Measurements from ENCODE around the gene ATG9B. TPM values are rescaled to one million over a fixed set of nuclear protein-coding genes. Genes with fewer than 3 reads are reported as not detected.

Gene ATG9B
- polyA plus RNA-seq, 2 of the 4 experiments (the other 2 are of a cell fraction): 0.06 to 0.23 TPM

DNA sequence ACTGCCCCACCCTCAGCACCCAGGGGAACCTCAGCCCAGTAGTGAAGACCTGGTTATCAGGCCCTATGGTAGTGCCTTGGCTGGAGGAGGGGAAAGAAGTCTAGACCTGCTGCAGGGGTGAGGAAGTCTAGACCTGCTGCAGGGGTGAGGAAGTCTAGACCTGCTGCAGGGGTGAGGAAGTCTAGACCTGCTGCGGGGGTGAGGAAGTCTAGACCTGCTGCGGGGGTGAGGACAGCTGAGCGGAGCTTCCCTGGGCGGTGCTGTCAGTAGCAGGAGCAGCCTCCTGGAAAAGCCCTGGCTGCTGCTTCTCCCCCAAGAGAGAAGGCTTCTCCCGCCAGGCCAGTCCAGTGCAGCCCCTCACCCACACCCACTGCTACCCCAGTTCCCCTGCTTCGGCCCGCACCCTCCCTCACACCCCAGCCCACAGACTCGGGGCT, 27.2 kb downstream of the ATG9B start:
- ChIA-PET CTCF (interaction anchor here (1.0 to 2.0 kb wide), 5 partner anchors 8 to 98 kb away, joined by 3 to 11 read pairs (median 5); no protein-coding TSS in a partner anchor), POLR2A (no interaction called here)
- no peak overlapping the region for H3K4me3 ChIP-seq
- H3K4me1 ChIP-seq: no peaks in the 10 kb centered on the region
- no peak overlapping the region for H3K4me2 ChIP-seq
- TF ChIP-seq POLR2A (IDR thresholded peaks at IDR 0.05; ENCODE audit: low read length): no peak
- TF ChIP-seq ZC3H11A (IDR thresholded peaks at IDR 0.05): no peak
- no peak for TF ChIP-seq SREBF2 (IDR thresholded peaks at IDR 0.05)
- no peak for TF ChIP-seq ZFP36 (IDR thresholded peaks at IDR 0.05; ENCODE audit: borderline replicate concordance, partially characterized antibody)
- TF ChIP-seq HOXA7 (CRISPR knock-in tag; IDR thresholded peaks at IDR 0.05): no peak
- no peak for TF ChIP-seq EP300 (IDR thresholded peaks at IDR 0.05)
- no peak for TF ChIP-seq KDM1A (IDR thresholded peaks at IDR 0.05; ENCODE audit: low read depth)
- TF ChIP-seq, protein P1, sequence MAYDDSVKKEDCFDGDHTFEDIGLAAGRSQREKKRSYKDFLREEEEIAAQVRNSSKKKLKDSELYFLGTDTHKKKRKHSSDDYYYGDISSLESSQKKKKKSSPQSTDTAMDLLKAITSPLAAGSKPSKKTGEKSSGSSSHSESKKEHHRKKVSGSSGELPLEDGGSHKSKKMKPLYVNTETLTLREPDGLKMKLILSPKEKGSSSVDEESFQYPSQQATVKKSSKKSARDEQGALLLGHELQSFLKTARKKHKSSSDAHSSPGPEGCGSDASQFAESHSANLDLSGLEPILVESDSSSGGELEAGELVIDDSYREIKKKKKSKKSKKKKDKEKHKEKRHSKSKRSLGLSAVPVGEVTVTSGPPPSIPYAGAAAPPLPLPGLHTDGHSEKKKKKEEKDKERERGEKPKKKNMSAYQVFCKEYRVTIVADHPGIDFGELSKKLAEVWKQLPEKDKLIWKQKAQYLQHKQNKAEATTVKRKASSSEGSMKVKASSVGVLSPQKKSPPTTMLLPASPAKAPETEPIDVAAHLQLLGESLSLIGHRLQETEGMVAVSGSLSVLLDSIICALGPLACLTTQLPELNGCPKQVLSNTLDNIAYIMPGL (CRISPR knock-in tag; IDR thresholded peaks at IDR 0.05; ENCODE audit: borderline replicate concordance): no peak
- TF ChIP-seq CHD2 (IDR thresholded peaks at IDR 0.05; ENCODE audit: low read length, partially characterized antibody): no peak
- TF ChIP-seq CBX8 (IDR thresholded peaks at IDR 0.05): no peak
- no peak for TF ChIP-seq EHF (CRISPR knock-in tag; IDR thresholded peaks at IDR 0.05)
- TF ChIP-seq, protein P2, sequence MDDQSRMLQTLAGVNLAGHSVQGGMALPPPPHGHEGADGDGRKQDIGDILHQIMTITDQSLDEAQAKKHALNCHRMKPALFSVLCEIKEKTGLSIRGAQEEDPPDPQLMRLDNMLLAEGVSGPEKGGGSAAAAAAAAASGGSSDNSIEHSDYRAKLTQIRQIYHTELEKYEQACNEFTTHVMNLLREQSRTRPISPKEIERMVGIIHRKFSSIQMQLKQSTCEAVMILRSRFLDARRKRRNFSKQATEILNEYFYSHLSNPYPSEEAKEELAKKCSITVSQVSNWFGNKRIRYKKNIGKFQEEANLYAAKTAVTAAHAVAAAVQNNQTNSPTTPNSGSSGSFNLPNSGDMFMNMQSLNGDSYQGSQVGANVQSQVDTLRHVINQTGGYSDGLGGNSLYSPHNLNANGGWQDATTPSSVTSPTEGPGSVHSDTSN (IDR thresholded peaks at IDR 0.05): no peak
- TF ChIP-seq NPAS2 (CRISPR knock-in tag; IDR thresholded peaks at IDR 0.05; ENCODE audit: borderline replicate concordance): no peak
- TF ChIP-seq, protein P3, sequence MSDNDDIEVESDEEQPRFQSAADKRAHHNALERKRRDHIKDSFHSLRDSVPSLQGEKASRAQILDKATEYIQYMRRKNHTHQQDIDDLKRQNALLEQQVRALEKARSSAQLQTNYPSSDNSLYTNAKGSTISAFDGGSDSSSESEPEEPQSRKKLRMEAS (IDR thresholded peaks at IDR 0.05): no peak
- TF ChIP-seq SMC3 (IDR thresholded peaks at IDR 0.05): no peak
- TF ChIP-seq, protein P4, sequence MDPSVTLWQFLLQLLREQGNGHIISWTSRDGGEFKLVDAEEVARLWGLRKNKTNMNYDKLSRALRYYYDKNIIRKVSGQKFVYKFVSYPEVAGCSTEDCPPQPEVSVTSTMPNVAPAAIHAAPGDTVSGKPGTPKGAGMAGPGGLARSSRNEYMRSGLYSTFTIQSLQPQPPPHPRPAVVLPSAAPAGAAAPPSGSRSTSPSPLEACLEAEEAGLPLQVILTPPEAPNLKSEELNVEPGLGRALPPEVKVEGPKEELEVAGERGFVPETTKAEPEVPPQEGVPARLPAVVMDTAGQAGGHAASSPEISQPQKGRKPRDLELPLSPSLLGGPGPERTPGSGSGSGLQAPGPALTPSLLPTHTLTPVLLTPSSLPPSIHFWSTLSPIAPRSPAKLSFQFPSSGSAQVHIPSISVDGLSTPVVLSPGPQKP (IDR thresholded peaks at IDR 0.05; ENCODE audit: low read depth, low read length): no peak
- no peak for TF ChIP-seq RNF2 (IDR thresholded peaks at IDR 0.05; ENCODE audit: borderline replicate concordance, low read depth)
- FAIRE-seq: no peak
- H3K9me3 ChIP-seq: no peaks in the 10 kb centered on the region
- ATAC-seq: no peak
- no peak for DNase-seq (ENCODE audit: low read depth in 1 of 2, low spot score in 1 of 2)
- no peak overlapping the region; a peak in 1 of 6 replicates for H3K27ac ChIP-seq
- WGBS (ENCODE audit: missing lambda C conversion rate): 89% methylated on average over 5 of the region's 8 CpGs

DNA sequence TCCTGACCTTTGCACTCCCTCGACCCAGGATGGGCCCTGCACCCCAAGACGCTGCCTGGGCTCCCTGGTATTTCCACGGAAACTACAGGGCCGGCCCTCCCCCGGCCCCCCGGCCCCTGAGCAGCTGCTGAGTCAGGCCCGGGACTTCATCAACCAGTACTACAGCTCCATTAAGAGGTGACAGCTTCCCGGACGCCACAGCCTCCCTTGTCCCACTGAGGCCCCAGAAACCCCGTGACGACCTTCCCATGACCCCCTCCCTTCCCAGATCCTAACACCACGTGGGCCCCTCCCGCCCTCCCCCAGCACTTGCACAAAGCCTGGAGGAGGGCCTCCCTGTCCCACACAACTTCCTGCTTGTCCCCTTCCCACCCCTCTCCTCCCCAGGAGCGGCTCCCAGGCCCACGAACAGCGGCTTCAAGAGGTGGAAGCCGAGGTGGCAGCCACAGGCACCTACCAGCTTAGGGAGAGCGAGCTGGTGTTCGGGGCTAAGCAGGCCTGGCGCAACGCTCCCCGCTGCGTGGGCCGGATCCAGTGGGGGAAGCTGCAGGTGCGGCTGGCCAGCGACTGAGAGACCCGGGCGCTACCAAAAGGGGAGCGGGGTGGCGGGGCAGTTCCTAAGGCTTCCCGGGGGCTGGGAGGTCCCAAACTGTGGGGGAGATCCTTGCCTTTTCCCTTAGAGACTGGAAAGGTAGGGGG, 27.8 kb downstream of the ATG9B start:
- ATAC-seq (no peak), FAIRE-seq (no peak), DNase-seq (ENCODE audit: low read depth in 1 of 2, low spot score in 1 of 2) (no peak)
- Histone ChIP-seq H3K4me2 (no peak overlapping the region), H3K9me3 (peaks cover 4% of the 10 kb centered on the region; the same call in 2 of the 3 replicates), H3K27ac (peak overlapping the region in 1 of 2 experiments; percentile 33; a peak in 1 of 6 replicates), H3K4me1 (no peaks in the 10 kb centered on the region), H3K4me3 (no peak overlapping the region)
- ChIA-PET CTCF (interaction anchor here (1.0 to 2.0 kb wide), 4 partner anchors 8 to 98 kb away, joined by 3 to 11 read pairs (median 5); no protein-coding TSS in a partner anchor), POLR2A (no interaction called here)
- TF ChIP-seq GATA3 (IDR thresholded peaks at IDR 0.05; ENCODE audit: borderline replicate concordance) (no peak), NFE2L2 (conservative IDR thresholded peaks at IDR 0.05; ENCODE audit: low read length) (no peak), JUN (IDR thresholded peaks at IDR 0.05) (no peak), FOSB (CRISPR knock-in tag; IDR thresholded peaks at IDR 0.05) (no peak), EHF (CRISPR knock-in tag; IDR thresholded peaks at IDR 0.05) (no peak), MAZ (IDR thresholded peaks at IDR 0.05; ENCODE audit: borderline replicate concordance, low read depth, low read length) (no peak), CBX8 (IDR thresholded peaks at IDR 0.05) (no peak), CEBPB (IDR thresholded peaks at IDR 0.05) (no peak), HEYL (CRISPR knock-in tag; IDR thresholded peaks at IDR 0.05) (no peak)
- TF ChIP-seq, protein P4 (IDR thresholded peaks at IDR 0.05; ENCODE audit: low read depth, low read length): no peak
- WGBS (ENCODE audit: missing lambda C conversion rate): 83% methylated on average over 20 of the region's 31 CpGs

All from A549 (cell line).